ENCODE results near the gene TRUB2.

TRUB2 gene

GRCh38 chr9:128276574-128277270 lies 45.5 kb downstream of the TRUB2 start:
- peak overlapping the region; percentile 79 to 87 for H3K4me3 ChIP-seq (ENCODE audit: low read depth in 1 of 2, low read length in 1 of 2)

GRCh38 chr9:128276008-128276573 lies 46.2 kb downstream of the TRUB2 start, which contains the start of gene SWI5:
Gene SWI5 (plus strand): TSS chr9:128276276.
- H3K36me3 ChIP-seq, result peaks cover 24% of the 10 kb centered on the region
- H3K9me3 ChIP-seq, result no peaks in the 10 kb centered on the region
- H3K4me3 ChIP-seq (ENCODE audit: low read depth in 1 of 2, low read length in 1 of 2), result peak within 1 kb of the TSS; percentile 79 to 87
- H3K27me3 ChIP-seq, result no peaks in the 10 kb centered on the region
- H3K4me1 ChIP-seq (ENCODE audit: control insufficient read depth in 1 of 2, insufficient read depth in 1 of 2, low read depth in 1 of 2, low read length in 1 of 2), result peaks cover 19 to 21% of the 10 kb centered on the region in 2 experiments
- TF ChIP-seq CTCF (IDR thresholded peaks at IDR 0.05), result no peak
- H3K27ac ChIP-seq, result peak within 1 kb of the TSS; percentile 85

More at GRCh38 chr9:128276574-128277270, 45.5 kb downstream of the TRUB2 start:
- Histone ChIP-seq H3K27ac (peak overlapping the region; percentile 85), H3K36me3 (peaks cover 18% of the 10 kb centered on the region), H3K27me3 (no peaks in the 10 kb centered on the region), H3K4me1 (ENCODE audit: control insufficient read depth in 1 of 2, insufficient read depth in 1 of 2, low read depth in 1 of 2, low read length in 1 of 2) (peaks cover 19 to 21% of the 10 kb centered on the region in 2 experiments), H3K9me3 (no peaks in the 10 kb centered on the region)
- TF ChIP-seq CTCF (IDR thresholded peaks at IDR 0.05), result no peak

DNA sequence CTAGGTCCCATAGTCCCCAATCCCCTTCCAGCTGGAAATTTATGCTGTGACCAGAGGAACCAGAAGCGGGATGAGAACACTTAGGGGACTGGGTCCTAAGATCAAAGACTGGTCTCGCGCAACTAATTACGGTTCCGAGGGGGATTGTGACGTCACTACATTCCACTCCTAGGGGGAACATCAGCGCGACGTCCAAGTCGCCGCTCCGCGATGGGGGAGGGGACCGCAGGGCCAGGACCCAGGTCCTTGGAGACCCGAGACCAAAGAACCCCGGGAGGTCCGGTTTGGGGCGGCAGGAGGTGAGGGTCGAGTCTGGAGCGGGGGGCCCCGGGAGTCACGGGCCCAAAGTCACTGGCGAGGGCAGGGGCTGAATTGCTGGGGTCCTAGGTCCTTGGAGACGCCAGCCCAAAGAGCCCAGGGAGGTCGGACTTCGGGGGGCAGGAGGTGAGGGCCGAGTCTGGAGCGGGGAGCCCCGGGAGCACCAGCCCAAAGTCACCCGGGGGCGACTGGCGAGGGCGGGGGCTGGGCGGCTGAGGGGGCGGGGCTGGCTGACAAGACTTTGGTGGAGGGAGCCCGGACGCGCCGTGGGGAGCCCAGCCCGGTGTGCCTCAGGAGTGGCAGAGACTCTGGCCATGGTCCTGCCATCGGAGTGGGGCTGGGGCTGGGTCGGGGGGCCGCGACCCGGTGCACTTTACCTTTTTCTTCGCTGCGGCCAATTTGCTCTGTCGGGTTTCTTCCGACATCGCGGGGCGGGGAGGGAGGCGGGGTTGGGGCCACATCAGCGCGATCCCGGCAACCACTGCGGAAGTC lies 46.8 kb downstream of the TRUB2 start, which contains the start of gene GOLGA2:
GOLGA2 (minus strand) TSS at position 810 of the 810 bp plus-strand sequence; CDS start at position 779, 31 bp downstream.
- Histone ChIP-seq H3K27ac (peak within 1 kb of the TSS; percentile 85), H3K9me3 (no peaks in the 10 kb centered on the region), H3K36me3 (peaks cover 31% of the 10 kb centered on the region), H3K4me1 (ENCODE audit: control insufficient read depth in 1 of 2, insufficient read depth in 1 of 2, low read depth in 1 of 2, low read length in 1 of 2) (peaks cover 19 to 21% of the 10 kb centered on the region in 2 experiments), H3K27me3 (no peaks in the 10 kb centered on the region), H3K4me3 (ENCODE audit: low read depth in 1 of 2, low read length in 1 of 2) (peak within 1 kb of the TSS; percentile 79 to 87)
- TF ChIP-seq CTCF (IDR thresholded peaks at IDR 0.05), result peak; percentile 30

DNA sequence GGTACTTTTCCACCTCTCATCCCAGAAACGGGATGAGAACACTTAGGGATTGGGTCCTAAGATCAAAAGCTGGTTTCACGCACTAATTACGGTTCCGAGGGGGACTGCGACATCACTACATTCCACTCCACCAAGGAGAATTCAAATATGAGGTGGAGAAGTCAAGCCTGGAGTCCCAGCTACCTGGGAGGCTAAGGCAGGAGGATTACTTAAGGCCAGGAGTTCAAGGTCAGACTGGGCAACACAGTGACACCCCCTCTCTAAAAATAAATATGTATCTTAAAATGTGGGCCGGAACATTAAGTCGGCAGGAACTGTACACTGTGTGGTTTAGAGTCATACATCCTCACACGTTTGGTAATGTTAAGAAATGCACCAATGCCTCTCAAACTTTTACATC lies 48.0 kb downstream of the TRUB2 start:
- H3K27me3 ChIP-seq, result no peaks in the 10 kb centered on the region
- H3K27ac ChIP-seq, result no peak overlapping the region
- H3K36me3 ChIP-seq, result peaks cover 37% of the 10 kb centered on the region
- no peak overlapping the region for H3K4me3 ChIP-seq (ENCODE audit: low read depth in 1 of 2, low read length in 1 of 2)
- H3K4me1 ChIP-seq (ENCODE audit: control insufficient read depth in 1 of 2, insufficient read depth in 1 of 2, low read depth in 1 of 2, low read length in 1 of 2), result peaks cover 19 to 21% of the 10 kb centered on the region in 2 experiments
- no peaks in the 10 kb centered on the region for H3K9me3 ChIP-seq
- no peak for TF ChIP-seq CTCF (IDR thresholded peaks at IDR 0.05)

- Histone ChIP-seq H3K27ac (no peak overlapping the region), H3K36me3 (peaks cover 65% of the 10 kb centered on the region), H3K4me1 (ENCODE audit: control insufficient read depth in 1 of 2, insufficient read depth in 1 of 2, low read depth in 1 of 2, low read length in 1 of 2) (peaks cover 13 to 15% of the 10 kb centered on the region in 2 experiments), H3K4me3 (ENCODE audit: low read depth in 1 of 2, low read length in 1 of 2) (no peak overlapping the region), H3K9me3 (no peaks in the 10 kb centered on the region), H3K27me3 (no peaks in the 10 kb centered on the region)
- no peak for TF ChIP-seq CTCF (IDR thresholded peaks at IDR 0.05)
These were observed 50.7 kb downstream of the TRUB2 start for GRCh38 chr9:128271512-128271911.
